IMR-90 (cell line): ENCODE measurements around the gene KRT33A.

Experiments used
- BHLHE40 ChIP-seq: fragments of 150-350 bp; IDR thresholded peaks from 2 replicates; pipeline ENCODE4 v1.6.1; 2016; ENCODE audit warnings: mild to moderate bottlenecking, low read depth, low read length
- CEBPB ChIP-seq: IDR thresholded peaks from 2 replicates; pipeline ENCODE4 v1.6.1; 2012; ENCODE audit warnings: low read depth, low read length, improper control_type of control experiment
- CHD1 ChIP-seq: IDR thresholded peaks from 2 replicates; pipeline ENCODE4 v1.6.1; 2012; ENCODE audit warnings: low read depth, low read length, improper control_type of control experiment
- CTCF ChIP-seq: conservative IDR thresholded peaks from 2 replicates; pipeline ENCODE4 v1.5.1; 2012; ENCODE audit warnings: mild to moderate bottlenecking, low read depth, low read length, improper control_type of control experiment
- FOS ChIP-seq: fragments of 150-350 bp; IDR thresholded peaks from 2 replicates; pipeline ENCODE4 v1.6.1; 2016; ENCODE audit warnings: low read depth, low read length
- MAFK ChIP-seq: IDR thresholded peaks from 2 replicates; pipeline ENCODE4 v1.6.1; 2012; ENCODE audit warnings: low read depth, low read length, improper control_type of control experiment
- MAZ ChIP-seq: IDR thresholded peaks from 2 replicates; pipeline ENCODE4 v1.6.1; 2012; ENCODE audit warnings: low read depth, mild to moderate bottlenecking, low read length, improper control_type of control experiment, moderate library complexity, borderline replicate concordance
- MXI1 ChIP-seq: IDR thresholded peaks from 2 replicates; pipeline ENCODE4 v1.6.1; 2012; ENCODE audit warnings: low read depth, mild to moderate bottlenecking, low read length, moderate library complexity, borderline replicate concordance
- POLR2A ChIP-seq: IDR thresholded peaks from 2 replicates; pipeline ENCODE4 v1.6.1; 2012; ENCODE audit warnings: mild to moderate bottlenecking, low read depth, low read length
- RAD21 ChIP-seq: IDR thresholded peaks from 2 replicates; pipeline ENCODE4 v1.6.1; 2012; ENCODE audit warnings: low read length, improper control_type of control experiment
- RFX5 ChIP-seq: IDR thresholded peaks from 2 replicates; pipeline ENCODE4 v1.8.0; 2012; ENCODE audit warnings: low read depth, mild to moderate bottlenecking, low read length, moderate library complexity
- SMC3 ChIP-seq: fragments of 150-350 bp; IDR thresholded peaks from 2 replicates; pipeline ENCODE4 v1.6.1; 2016; ENCODE audit warnings: low read depth, mild to moderate bottlenecking, antibody characterized with exemption, low read length, moderate library complexity
- USF2 ChIP-seq: fragments of 150-350 bp; IDR thresholded peaks from 2 replicates; pipeline ENCODE4 v1.6.1; 2017; ENCODE audit warnings: mild to moderate bottlenecking, antibody characterized with exemption, low read length, low read depth
- TF ChIP-seq, protein P1 (sequence below): fragments of 150-350 bp; IDR thresholded peaks from 2 replicates; pipeline ENCODE4 v1.6.1; 2016; ENCODE audit warnings: low read depth, mild to moderate bottlenecking, low read length, moderate library complexity, borderline replicate concordance

DNA sequence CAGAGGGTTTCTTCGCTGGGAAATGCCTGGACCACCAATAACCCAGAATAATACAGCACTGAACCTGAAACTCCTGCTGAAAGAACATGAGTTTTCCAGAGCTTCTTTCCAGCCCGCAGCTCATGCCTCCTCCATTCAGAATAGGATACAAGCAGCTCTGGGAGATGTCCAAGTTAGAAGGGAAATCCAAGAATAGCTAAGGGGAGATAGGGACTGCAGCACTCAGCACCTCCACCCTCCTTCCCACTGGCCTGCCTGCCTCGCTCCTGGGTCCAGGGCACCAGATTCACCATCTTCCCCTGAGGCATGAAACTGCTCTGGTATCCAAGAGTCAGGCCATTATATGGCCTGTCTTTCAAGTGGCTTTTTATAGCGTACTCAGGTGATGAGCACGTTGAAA, 42.7 kb upstream of the KRT33A start:
- TF ChIP-seq CTCF (no peak), USF2 (no peak), FOS (no peak), MAZ (no peak), BHLHE40 (no peak), POLR2A (no peak), RAD21 (no peak), SMC3 (no peak), CEBPB (no peak), MAFK (no peak), CHD1 (no peak), MXI1 (no peak), RFX5 (no peak)
- TF ChIP-seq, protein P1, sequence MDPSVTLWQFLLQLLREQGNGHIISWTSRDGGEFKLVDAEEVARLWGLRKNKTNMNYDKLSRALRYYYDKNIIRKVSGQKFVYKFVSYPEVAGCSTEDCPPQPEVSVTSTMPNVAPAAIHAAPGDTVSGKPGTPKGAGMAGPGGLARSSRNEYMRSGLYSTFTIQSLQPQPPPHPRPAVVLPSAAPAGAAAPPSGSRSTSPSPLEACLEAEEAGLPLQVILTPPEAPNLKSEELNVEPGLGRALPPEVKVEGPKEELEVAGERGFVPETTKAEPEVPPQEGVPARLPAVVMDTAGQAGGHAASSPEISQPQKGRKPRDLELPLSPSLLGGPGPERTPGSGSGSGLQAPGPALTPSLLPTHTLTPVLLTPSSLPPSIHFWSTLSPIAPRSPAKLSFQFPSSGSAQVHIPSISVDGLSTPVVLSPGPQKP = no peak
